HCT116 (cell line): ENCODE measurements around the gene SYDE2.

Source experiments
- POLR2A ChIP-seq: IDR thresholded peaks from 2 replicates; pipeline ENCODE4 v1.7.0; 2011; ENCODE audit warnings: borderline replicate concordance; ENCODE audit not compliant: insufficient read depth, insufficient read length; ENCODE audit errors: extremely low read depth
- POLR2AphosphoS5 ChIP-seq: IDR thresholded peaks from 2 replicates; pipeline ENCODE4 v1.6.1; 2011; ENCODE audit warnings: mild to moderate bottlenecking, low read depth, low read length, moderate library complexity
- SP1 ChIP-seq: IDR thresholded peaks from 2 replicates; pipeline ENCODE4 v1.6.1; 2012; ENCODE audit warnings: low read depth
- SRF ChIP-seq: IDR thresholded peaks from 2 replicates; pipeline ENCODE4 v1.6.1; 2012; ENCODE audit warnings: low read depth
- TF ChIP-seq, protein P1 (sequence below), 3 experiments: fragments of 200-600 bp in 1 of 3; sonication (generic) in 1 of 3; IDR thresholded peaks in 2 of 3; conservative IDR thresholded peaks in 1 of 3; 2 replicates each; pipeline ENCODE4 v1.5.1; 2012 to 2017; ENCODE audit warnings: low read depth in 2 of 3, low read length in 2 of 3, antibody characterized with exemption in 1 of 3, borderline replicate concordance in 1 of 3, control low read depth in 1 of 3, mild to moderate bottlenecking in 1 of 3, mixed read lengths in 1 of 3, mixed run types in 1 of 3, moderate library complexity in 1 of 3; ENCODE audit not compliant: insufficient read depth in 1 of 3
- TF ChIP-seq, protein P2 (sequence below): IDR thresholded peaks from 2 replicates; pipeline ENCODE4 v1.6.1; 2011; ENCODE audit warnings: mild to moderate bottlenecking, low read length, moderate library complexity; ENCODE audit not compliant: insufficient replicate concordance; ENCODE audit errors: extremely low read depth

DNA sequence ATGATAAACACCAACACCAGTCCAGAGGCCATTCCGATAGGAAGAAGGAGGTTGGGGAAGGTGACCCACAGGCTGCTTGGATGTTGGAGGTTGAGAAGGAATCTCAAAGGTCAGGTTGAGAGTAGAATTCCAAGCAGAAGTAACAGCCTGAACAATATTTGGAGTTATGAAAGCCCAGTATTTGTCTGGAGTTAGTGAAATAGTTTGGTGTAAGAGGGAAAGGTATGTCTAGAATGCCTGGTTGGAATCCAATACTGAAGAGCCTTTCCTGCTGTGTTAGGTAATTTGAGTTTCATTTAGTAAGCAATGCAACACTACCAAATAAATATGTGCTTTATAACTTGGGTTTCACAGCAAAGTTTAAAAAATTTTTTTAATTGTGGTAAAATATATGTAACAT, 82.1 kb downstream of the SYDE2 start:
- no peak for TF ChIP-seq POLR2A
- TF ChIP-seq, protein P1, sequence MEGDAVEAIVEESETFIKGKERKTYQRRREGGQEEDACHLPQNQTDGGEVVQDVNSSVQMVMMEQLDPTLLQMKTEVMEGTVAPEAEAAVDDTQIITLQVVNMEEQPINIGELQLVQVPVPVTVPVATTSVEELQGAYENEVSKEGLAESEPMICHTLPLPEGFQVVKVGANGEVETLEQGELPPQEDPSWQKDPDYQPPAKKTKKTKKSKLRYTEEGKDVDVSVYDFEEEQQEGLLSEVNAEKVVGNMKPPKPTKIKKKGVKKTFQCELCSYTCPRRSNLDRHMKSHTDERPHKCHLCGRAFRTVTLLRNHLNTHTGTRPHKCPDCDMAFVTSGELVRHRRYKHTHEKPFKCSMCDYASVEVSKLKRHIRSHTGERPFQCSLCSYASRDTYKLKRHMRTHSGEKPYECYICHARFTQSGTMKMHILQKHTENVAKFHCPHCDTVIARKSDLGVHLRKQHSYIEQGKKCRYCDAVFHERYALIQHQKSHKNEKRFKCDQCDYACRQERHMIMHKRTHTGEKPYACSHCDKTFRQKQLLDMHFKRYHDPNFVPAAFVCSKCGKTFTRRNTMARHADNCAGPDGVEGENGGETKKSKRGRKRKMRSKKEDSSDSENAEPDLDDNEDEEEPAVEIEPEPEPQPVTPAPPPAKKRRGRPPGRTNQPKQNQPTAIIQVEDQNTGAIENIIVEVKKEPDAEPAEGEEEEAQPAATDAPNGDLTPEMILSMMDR (IDR thresholded peaks at IDR 0.05 in 2 of 3, conservative IDR thresholded peaks at IDR 0.05 in 1 of 3; ENCODE audit: borderline replicate concordance in 1 of 3, insufficient read depth in 1 of 3, low read depth in 2 of 3, low read length in 2 of 3) = no peak
- TF ChIP-seq POLR2AphosphoS5 = no peak
- no peak for TF ChIP-seq SP1
- TF ChIP-seq, protein P2, sequence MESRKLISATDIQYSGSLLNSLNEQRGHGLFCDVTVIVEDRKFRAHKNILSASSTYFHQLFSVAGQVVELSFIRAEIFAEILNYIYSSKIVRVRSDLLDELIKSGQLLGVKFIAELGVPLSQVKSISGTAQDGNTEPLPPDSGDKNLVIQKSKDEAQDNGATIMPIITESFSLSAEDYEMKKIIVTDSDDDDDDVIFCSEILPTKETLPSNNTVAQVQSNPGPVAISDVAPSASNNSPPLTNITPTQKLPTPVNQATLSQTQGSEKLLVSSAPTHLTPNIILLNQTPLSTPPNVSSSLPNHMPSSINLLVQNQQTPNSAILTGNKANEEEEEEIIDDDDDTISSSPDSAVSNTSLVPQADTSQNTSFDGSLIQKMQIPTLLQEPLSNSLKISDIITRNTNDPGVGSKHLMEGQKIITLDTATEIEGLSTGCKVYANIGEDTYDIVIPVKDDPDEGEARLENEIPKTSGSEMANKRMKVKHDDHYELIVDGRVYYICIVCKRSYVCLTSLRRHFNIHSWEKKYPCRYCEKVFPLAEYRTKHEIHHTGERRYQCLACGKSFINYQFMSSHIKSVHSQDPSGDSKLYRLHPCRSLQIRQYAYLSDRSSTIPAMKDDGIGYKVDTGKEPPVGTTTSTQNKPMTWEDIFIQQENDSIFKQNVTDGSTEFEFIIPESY = no peak
- TF ChIP-seq SRF = no peak
